Thoracic aorta (tissue), 2 donors: ENCODE results near the gene CAPN5. TPM values are rescaled to one million over a fixed set of nuclear protein-coding genes. Genes with fewer than 3 reads are reported as not detected.

Source experiments
- ATAC-seq: fragments of 150-250 bp; one replicate; pipeline ENCODE4 v1.8.0; 2017; ENCODE audit warnings: low read depth; ENCODE audit not compliant: insufficient number of reproducible peaks, low FRiP score
- DNase-seq: peaks from one replicate; pipeline ENCODE4 v3.0.0-alpha.2; 2020; ENCODE audit warnings: low spot score
- H3K27ac ChIP-seq, 2 donors: fragments of 200-600 bp; sonication (generic); 1 replicate in 1 of 2; 2 replicates in 1 of 2; pipeline ENCODE4 v1.5.1; 2016; ENCODE audit warnings: mild to moderate bottlenecking in 2 of 2, moderate library complexity in 2 of 2
- H3K27me3 ChIP-seq: fragments of 200-600 bp; sonication (generic); replicated peaks from 2 replicates; pipeline ENCODE4 v1.6.0; 2016; ENCODE audit warnings: mild to moderate bottlenecking; ENCODE audit not compliant: insufficient read depth
- H3K36me3 ChIP-seq: fragments of 200-600 bp; sonication (generic); one replicate; pipeline ENCODE4 v1.5.1; 2016
- H3K4me1 ChIP-seq, 2 donors: fragments of 200-600 bp; sonication (generic); 1 replicate in 1 of 2; 2 replicates in 1 of 2; pipeline versions ENCODE4 v1.5.1 to v1.6.0; 2016; ENCODE audit warnings: low read depth in 2 of 2, mild to moderate bottlenecking in 1 of 2; ENCODE audit not compliant: control insufficient read depth in 1 of 2
- H3K4me3 ChIP-seq: fragments of 200-600 bp; sonication (generic); 2 replicates; pipeline ENCODE4 v1.5.1; 2016; ENCODE audit warnings: mild to moderate bottlenecking
- H3K9me3 ChIP-seq: fragments of 200-600 bp; sonication (generic); 2 replicates; pipeline ENCODE4 v1.5.1; 2016
- CTCF ChIP-seq: fragments of 200-600 bp; sonication (generic); IDR thresholded peaks from one replicate; pipeline ENCODE4 v1.5.1; 2019; ENCODE audit warnings: antibody characterized with exemption
- total RNA-seq, 2 donors: library from RNA; depleted of rRNA; stranded (reverse); fragments of >200 nt; gene quantifications; one replicate each; pipeline versions ENCODE4 v1.1.0 to v1.2.3, GENCODE V29; 2016

CAPN5 gene
- total RNA-seq, 2 donors from 2014 or later, result 9.5 to 20.8 TPM

- DNase-seq, result no peak
- Histone ChIP-seq H3K4me3 (no peak overlapping the region), H3K27ac (no peak overlapping the region), H3K36me3 (no peaks in the 10 kb centered on the region), H3K4me1 (no peaks in the 10 kb centered on the region), H3K9me3 (no peaks in the 10 kb centered on the region), H3K27me3 (no peaks in the 10 kb centered on the region)
- ATAC-seq, result no peak
- TF ChIP-seq CTCF, result no peak
Measured at GRCh38 chr11:77171254-77171653, 104.5 kb downstream of the CAPN5 start.

GRCh38 chr11:77171885-77172665, 105.3 kb downstream of the CAPN5 start:
- Histone ChIP-seq H3K27ac (no peak overlapping the region), H3K9me3 (no peaks in the 10 kb centered on the region), H3K27me3 (no peaks in the 10 kb centered on the region), H3K4me1 (no peaks in the 10 kb centered on the region), H3K4me3 (no peak overlapping the region), H3K36me3 (no peaks in the 10 kb centered on the region)
- no peak for ATAC-seq
- DNase-seq, result no peak
- no peak for TF ChIP-seq CTCF

- DNase-seq, result no peak
- Histone ChIP-seq H3K9me3 (no peaks in the 10 kb centered on the region), H3K27ac (no peak overlapping the region), H3K27me3 (no peaks in the 10 kb centered on the region), H3K4me3 (no peak overlapping the region), H3K4me1 (no peaks in the 10 kb centered on the region), H3K36me3 (no peaks in the 10 kb centered on the region)
- no peak for ATAC-seq
- no peak for TF ChIP-seq CTCF
Measured at GRCh38 chr11:77172666-77172982, 105.9 kb downstream of the CAPN5 start.

GRCh38 chr11:77173494-77173893, 106.7 kb downstream of the CAPN5 start:
- Histone ChIP-seq H3K4me1 (no peaks in the 10 kb centered on the region), H3K9me3 (no peaks in the 10 kb centered on the region), H3K27ac (no peak overlapping the region), H3K27me3 (no peaks in the 10 kb centered on the region), H3K36me3 (no peaks in the 10 kb centered on the region), H3K4me3 (no peak overlapping the region)
- TF ChIP-seq CTCF, result no peak
- DNase-seq (no peak), ATAC-seq (no peak)

- H3K27me3 ChIP-seq, result no peaks in the 10 kb centered on the region
- H3K27ac ChIP-seq, result no peak overlapping the region
- ATAC-seq (no peak), DNase-seq (no peak)
- H3K4me1 ChIP-seq, result no peaks in the 10 kb centered on the region
- TF ChIP-seq CTCF, result no peak
- no peaks in the 10 kb centered on the region for H3K9me3 ChIP-seq
- no peaks in the 10 kb centered on the region for H3K36me3 ChIP-seq
- no peak overlapping the region for H3K4me3 ChIP-seq
Measured at GRCh38 chr11:77174559-77174958, 107.8 kb downstream of the CAPN5 start.
